ENCODE results near the gene GRAP2. TPM values are rescaled to one million over a fixed set of nuclear protein-coding genes. Genes with fewer than 3 reads are reported as not detected.

The GRAP2 gene
- total and polyA plus RNA-seq, 2 donors (not counting 1 experiment from before 2014, with no cell fraction given), result 13.5 to 26.4 TPM

DNA sequence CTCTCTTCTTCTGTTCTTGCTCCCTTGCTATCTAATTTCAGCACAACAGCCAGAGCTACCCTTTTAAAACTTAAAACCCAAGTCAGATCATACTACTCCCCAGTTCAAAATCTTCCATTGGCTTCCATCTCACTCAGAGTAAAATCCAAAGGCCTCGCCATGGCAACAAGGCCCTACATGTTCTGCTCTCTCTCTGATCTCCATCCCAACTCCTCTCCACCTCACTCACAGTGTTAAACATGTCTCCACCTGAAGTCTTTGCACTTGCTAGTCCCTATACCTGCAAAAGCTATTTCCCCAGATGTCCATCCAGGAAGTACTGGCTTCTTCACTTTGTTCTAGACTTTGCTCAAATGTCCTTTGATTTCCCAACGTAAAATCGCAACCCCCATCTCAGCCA lies 3.0 kb upstream of the GRAP2 start:
- Mint-ChIP-seq H3K27me3 (no peaks in the 10 kb centered on the region), H3K27ac (no peak overlapping the region), H3K4me3 (no peak overlapping the region), H3K9me3 (ENCODE audit: insufficient read depth) (no peaks in the 10 kb centered on the region), H3K4me1 (peaks cover 37% of the 10 kb centered on the region)
- CTCF ChIA-PET, result interaction anchor here (1.6 to 2.0 kb wide), 2 partner anchors 45 to 50 kb away, joined by 3 to 6 read pairs; no protein-coding TSS in a partner anchor
- H3K9ac ChIP-seq (ENCODE audit: low read length), result peak overlapping the region; percentile 11
- H3K9me3 ChIP-seq (ENCODE audit: control extremely low read depth in 1 of 3, control insufficient read depth in 2 of 3, insufficient read depth in 1 of 3, low read length in 2 of 3), result peaks cover 0 to 4% (median 0%) of the 10 kb centered on the region in 3 donors
- H3K27me3 ChIP-seq (replicated peaks in 1 of 4; ENCODE audit: control extremely low read depth in 1 of 4, control insufficient read depth in 3 of 4, insufficient read depth in 4 of 4, low read length in 3 of 4), result no peaks in the 10 kb centered on the region
- H3K36me3 ChIP-seq (replicated peaks in 1 of 2; ENCODE audit: control extremely low read depth in 1 of 2, control insufficient read depth in 1 of 2, extremely low read depth in 1 of 2, insufficient read depth in 2 of 2, low read length in 1 of 2), result no peaks in the 10 kb centered on the region
- H3K4me1 ChIP-seq (ENCODE audit: control insufficient read depth in 2 of 2, insufficient read depth in 2 of 2, low read length in 2 of 2), result peaks cover 42 to 47% of the 10 kb centered on the region in 2 donors
- peak overlapping the region; percentile 30 for H2AFZ ChIP-seq (ENCODE audit: insufficient read depth, low read depth, low read length, poor library complexity, severe bottlenecking)
- POLR2A ChIA-PET, result no interaction called here
- DNase-seq (no peak), ATAC-seq (ENCODE audit: low read depth) (no peak)
- H3K79me2 ChIP-seq (ENCODE audit: control insufficient read depth, insufficient read depth, low read length), result peaks cover 25% of the 10 kb centered on the region
- H3K27ac ChIP-seq (ENCODE audit: low read length in 2 of 2), result peak overlapping the region; percentile 2 to 82
- no peak overlapping the region for H3K4me3 ChIP-seq (ENCODE audit: control extremely low read depth in 1 of 5, extremely low read depth in 1 of 5, insufficient read depth in 1 of 5, low read depth in 2 of 5, low read length in 4 of 5)
- no peaks in the 10 kb centered on the region for H4K20me1 ChIP-seq (ENCODE audit: control insufficient read depth, insufficient read depth, low read length, poor library complexity, severe bottlenecking)
- no peak for TF ChIP-seq EZH2 (IDR thresholded peaks at IDR 0.05; ENCODE audit: borderline replicate concordance, insufficient read depth, low read depth, low read length, poor library complexity, severe bottlenecking)
- no peak for TF ChIP-seq CTCF (IDR thresholded peaks at IDR 0.05)
- intact Hi-C loops (cut with micrococcal nuclease), result loop anchor here (5.0 kb wide), 2 partner anchors 44 to 71 kb away; no protein-coding TSS in a partner anchor
- WGBS (ENCODE audit: insufficient coverage), result 100% methylated on average over 3 of the region's 3 CpGs
- peak overlapping the region; percentile 66 for H3K4me2 ChIP-seq (replicated peaks; ENCODE audit: low read depth, low read length, poor library complexity, severe bottlenecking)

- Histone ChIP-seq H3K9ac (ENCODE audit: low read length) (peak overlapping the region; percentile 28), H4K20me1 (ENCODE audit: control insufficient read depth, insufficient read depth, low read length, poor library complexity, severe bottlenecking) (no peaks in the 10 kb centered on the region), H3K79me2 (ENCODE audit: control insufficient read depth, insufficient read depth, low read length) (peaks cover 36% of the 10 kb centered on the region), H3K36me3 (replicated peaks in 1 of 2; ENCODE audit: control extremely low read depth in 1 of 2, control insufficient read depth in 1 of 2, extremely low read depth in 1 of 2, insufficient read depth in 2 of 2, low read length in 1 of 2) (no peaks in the 10 kb centered on the region), H3K4me3 (ENCODE audit: control extremely low read depth in 1 of 5, extremely low read depth in 1 of 5, insufficient read depth in 1 of 5, low read depth in 2 of 5, low read length in 4 of 5) (peak overlapping the region in 3 of 5 experiments; percentile 0 to 49 (median 8)), H3K9me3 (ENCODE audit: control extremely low read depth in 1 of 3, control insufficient read depth in 2 of 3, insufficient read depth in 1 of 3, low read length in 2 of 3) (no peaks in the 10 kb centered on the region), H3K4me2 (replicated peaks; ENCODE audit: low read depth, low read length, poor library complexity, severe bottlenecking) (peak overlapping the region; percentile 66), H3K4me1 (ENCODE audit: control insufficient read depth in 2 of 2, insufficient read depth in 2 of 2, low read length in 2 of 2) (peaks cover 49 to 51% of the 10 kb centered on the region in 2 donors), H3K27me3 (replicated peaks in 1 of 4; ENCODE audit: control extremely low read depth in 1 of 4, control insufficient read depth in 3 of 4, insufficient read depth in 4 of 4, low read length in 3 of 4) (no peaks in the 10 kb centered on the region), H2AFZ (ENCODE audit: insufficient read depth, low read depth, low read length, poor library complexity, severe bottlenecking) (peak overlapping the region; percentile 41), H3K27ac (ENCODE audit: low read length in 2 of 2) (peak overlapping the region; percentile 60 to 82)
- ChIA-PET POLR2A (interaction anchor here (0.5 to 1.1 kb wide), 2 partner anchors 59 to 806 kb away, joined by 3 to 9 read pairs; no protein-coding TSS in a partner anchor), CTCF (interaction anchor here (0.7 to 2.0 kb wide), 4 partner anchors 39 to 126 kb away, joined by 3 to 6 read pairs (median 4); no protein-coding TSS in a partner anchor)
- no peaks in the 10 kb centered on the region for H3K27me3 Mint-ChIP-seq
- H3K9me3 Mint-ChIP-seq (ENCODE audit: insufficient read depth), result no peaks in the 10 kb centered on the region
- no peak for TF ChIP-seq EZH2 (IDR thresholded peaks at IDR 0.05; ENCODE audit: borderline replicate concordance, insufficient read depth, low read depth, low read length, poor library complexity, severe bottlenecking)
- TF ChIP-seq CTCF (IDR thresholded peaks at IDR 0.05), result no peak
- peak; percentile 87 for DNase-seq
- intact Hi-C loops (cut with micrococcal nuclease), result loop anchor here (5.0 kb wide), 2 partner anchors 43 to 72 kb away; no protein-coding TSS in a partner anchor
- peaks cover 41% of the 10 kb centered on the region for H3K4me1 Mint-ChIP-seq
- WGBS (ENCODE audit: insufficient coverage), result 0% methylated on average over 1 of the region's 2 CpGs
- peak; percentile 94 for ATAC-seq (ENCODE audit: low read depth)
- H3K4me3 Mint-ChIP-seq, result peak overlapping the region; percentile 87
- H3K27ac Mint-ChIP-seq, result peak overlapping the region; percentile 96
Measured at GRCh38 chr22:39898997-39899396, 1.9 kb upstream of the GRAP2 start.
